ENCODE results near the gene BMP6. TPM values are rescaled to one million over a fixed set of nuclear protein-coding genes. Genes with fewer than 3 reads are reported as not detected.
A peak's percentile ranks its signal among the peaks of the same experiment; 100 is the strongest.

BMP6 gene
- 2.9 TPM for total RNA-seq
- long read RNA-seq, transcript BMP6-201 (7 exons, 2,780 nt) = major isoform, 5 of 9 reads
- long read RNA-seq, partial matches to known transcripts = 0 of 9 reads
- long read RNA-seq, other reads (novel, unspliced or antisense) = 4 of 9 reads

DNA sequence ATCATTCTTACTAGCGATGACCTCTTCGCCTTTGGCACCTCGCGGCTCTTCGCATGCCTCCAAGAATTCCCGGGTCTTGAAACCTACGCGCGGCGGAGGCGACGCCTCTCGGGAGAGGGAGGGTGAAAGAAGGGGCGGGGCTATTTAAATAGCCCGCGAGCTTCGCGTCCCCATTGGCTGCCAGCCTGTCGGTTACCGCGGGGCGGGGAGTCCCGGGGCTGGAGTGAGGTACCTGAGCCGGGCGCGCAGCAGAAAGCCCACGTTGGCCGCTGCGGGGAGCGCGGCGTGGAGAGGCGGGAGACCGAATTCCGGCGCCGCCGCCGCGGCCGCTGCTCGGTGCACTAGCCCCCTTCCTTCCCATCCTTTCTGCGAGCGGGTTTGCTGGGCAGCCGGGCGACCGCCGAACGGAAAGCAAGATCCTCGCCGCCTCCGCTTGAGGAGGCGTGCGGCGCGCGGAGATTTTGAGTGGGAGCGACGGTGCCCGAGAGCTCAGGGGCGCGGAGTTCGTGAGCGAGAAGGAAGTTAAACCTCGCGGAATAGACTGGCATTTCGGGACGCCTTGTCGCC, at the start of gene BMP6:
Gene BMP6, plus strand, starts transcription at position 251 of the 567 bp plus-strand sequence. CDS start 857 bp downstream, outside the sequence.
- DNase-seq (ENCODE audit: low spot score) = peak; percentile 96
- intact Hi-C loops (cut with DNase I) = no loop called here

DNA sequence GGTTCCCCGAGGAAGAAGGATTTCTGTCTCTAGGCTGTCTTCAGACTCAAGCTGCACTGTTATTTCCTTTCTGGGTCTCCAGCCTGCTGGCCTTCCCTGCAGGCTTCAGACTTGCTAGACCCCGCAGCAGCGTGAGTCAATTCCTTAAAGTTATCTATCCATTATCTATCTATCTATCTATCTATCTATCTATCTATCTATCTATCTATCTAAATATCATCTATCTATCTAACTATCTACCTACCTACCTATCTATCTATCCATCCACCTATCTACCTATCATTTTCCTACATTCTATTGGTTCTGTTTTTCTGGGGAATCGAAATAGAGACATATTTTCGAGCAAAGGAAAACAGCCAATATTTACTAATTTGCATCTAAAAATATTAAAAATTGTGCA, 48.7 kb upstream of the BMP6 start:
- intact Hi-C loops (cut with DNase I) = no loop called here
- no peak for DNase-seq (ENCODE audit: low spot score)

DNA sequence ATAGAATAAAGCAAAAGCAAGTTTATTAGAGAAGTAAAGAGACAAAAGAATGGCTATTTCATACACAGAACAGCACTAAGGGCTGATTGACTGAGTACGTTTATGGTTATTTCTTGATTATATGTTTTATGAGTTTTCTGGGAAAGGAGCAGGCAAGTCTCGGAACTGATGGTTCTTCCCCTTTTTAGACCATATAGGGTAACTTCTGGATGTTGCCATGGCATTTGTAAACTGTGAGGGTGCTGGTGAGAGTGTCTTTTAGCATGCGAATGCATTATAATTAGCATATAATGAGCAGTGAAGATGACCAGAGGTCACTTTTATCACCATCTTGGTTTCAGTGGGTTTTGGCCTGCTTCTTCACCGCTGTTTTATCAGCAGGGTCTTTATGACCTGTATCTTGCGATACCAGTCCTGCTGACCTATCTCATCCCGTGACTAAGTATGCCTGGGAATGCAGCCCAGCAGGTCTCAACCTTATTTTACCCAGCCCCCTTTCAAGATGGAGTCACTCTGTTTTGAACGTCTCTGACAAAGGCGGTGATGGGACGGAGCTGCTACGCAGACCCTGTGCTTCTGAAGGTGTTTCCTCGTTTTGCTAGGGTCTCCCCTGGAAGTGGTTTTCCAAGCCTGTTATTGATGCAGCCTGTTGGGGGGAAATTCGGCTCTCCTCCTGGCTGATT, 45.4 kb upstream of the BMP6 start:
- no peak for DNase-seq (ENCODE audit: low spot score)
- intact Hi-C loops (cut with DNase I) = no loop called here

DNA sequence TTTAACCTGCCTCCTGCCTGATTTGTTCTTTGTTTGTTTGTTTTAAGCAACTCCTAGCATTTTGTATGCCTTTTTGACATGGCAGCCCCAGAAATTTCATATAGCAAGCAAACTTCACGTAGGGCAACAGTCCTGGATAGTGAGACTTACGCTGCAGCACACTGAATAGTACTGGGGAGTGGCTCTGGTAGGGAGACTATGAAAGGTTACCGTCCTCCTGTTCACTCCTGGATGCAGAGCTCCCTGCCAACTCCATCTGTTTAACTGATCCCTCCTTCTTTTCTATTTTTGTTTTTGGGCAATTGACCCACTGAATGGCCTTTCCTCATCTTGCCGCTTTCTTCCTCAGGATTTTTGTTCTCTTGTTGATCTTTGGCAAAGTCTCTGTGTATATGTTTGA, 44.5 kb upstream of the BMP6 start:
- intact Hi-C loops (cut with DNase I) = no loop called here
- no peak for DNase-seq (ENCODE audit: low spot score)

DNA sequence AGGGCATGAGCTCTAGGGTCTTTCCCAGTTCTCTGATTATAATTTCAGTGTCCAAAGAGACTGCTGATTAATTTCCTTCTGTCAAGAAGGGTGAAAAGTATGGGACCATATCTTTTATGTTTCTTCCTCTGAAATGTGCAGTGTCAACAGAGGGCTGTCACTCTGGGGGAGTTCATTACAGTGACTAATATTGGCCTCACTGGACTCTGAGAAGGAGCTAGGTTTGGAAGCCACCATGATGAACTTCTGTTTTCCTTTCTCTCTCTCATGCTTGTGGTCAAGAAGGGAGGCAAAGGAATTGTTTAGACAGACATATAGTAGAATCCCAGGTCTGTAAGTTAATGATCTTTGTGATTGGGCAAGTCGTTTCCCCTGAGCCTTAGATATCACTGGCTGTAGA, 41.8 kb upstream of the BMP6 start:
- no peak for DNase-seq (ENCODE audit: low spot score)
- intact Hi-C loops (cut with DNase I) = no loop called here

DNA sequence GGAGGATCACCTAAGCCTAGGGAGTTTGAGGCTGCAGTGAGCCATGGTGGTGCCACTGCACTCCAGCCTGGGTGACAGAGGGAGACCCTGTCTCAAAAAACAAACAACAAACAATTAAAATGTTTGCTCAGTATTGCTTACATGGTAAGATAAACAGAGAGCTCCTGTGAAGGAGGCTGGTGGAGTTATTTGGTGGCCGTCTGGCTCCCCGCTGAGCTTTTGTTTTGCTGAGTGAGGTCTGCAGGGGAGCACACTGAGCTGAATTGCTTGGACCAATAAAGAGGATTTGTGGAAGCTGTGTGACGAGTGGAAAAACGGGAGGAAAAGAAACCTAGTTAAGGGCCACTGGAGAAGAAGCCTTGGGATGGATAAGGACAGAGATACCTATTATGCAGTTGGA, 41.1 kb upstream of the BMP6 start:
- DNase-seq (ENCODE audit: low spot score) = no peak
- intact Hi-C loops (cut with DNase I) = no loop called here

DNA sequence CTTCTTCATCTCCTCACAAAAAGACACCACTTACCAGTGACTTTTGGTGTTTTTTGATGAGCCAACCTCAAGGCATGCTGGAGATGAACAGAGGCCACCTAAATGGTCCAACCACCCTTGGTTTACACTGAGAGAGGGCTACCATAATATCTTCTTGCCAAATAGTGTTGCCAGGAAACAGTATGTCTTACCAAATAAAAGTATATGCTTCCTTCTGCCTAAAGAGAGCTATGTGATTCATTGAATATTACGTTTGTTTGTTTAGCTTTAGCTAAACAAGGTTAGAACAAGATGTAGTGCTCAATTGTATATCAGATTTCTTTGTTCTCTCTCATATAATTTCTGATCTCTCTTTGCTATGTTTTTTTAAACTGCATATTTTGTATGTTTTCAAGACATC, 40.6 kb upstream of the BMP6 start:
- intact Hi-C loops (cut with DNase I) = no loop called here
- DNase-seq (ENCODE audit: low spot score) = no peak

DNA sequence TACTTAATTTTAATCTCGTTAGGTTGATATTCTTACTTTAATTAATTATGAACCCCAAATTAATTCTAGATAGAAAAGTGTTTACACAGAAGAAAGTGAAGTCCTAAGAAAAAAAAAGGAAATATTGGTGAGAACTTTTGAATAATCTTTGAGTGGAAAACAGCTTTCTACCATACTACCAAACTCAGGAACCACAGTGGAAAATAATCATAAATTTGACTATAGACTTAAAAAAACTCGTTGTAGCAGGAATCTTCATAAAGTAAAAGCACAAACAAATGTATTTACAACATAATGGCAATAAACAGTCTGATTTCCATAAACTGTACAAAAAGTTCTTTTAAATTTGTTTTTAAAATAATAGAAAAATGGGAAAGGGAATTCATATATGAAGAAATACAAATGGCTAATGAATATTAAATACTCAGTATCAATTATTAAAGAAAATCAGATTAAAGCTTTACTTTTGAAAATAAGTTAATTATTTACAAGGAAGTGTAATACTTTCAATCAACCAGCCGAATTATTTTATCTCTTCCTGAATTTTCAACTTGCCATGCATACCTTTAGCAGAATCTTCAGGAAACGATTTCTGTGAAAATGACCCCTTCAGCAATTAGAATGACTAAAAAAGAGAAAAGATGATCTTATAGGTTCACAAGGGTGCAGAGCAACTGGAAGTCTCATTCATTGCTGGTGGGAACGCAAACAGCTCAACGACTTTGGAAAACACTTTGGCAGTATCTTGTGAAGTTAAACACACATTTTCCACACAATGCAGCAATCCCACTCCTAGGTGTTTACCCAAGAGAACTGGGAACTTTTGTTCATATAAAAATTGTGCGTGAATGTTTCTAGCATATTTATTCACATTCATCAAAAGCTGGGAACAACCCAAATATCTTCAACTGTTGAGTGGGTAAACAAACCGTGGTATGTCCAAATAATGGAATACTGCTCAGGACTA, 38.5 kb upstream of the BMP6 start:
- DNase-seq (ENCODE audit: low spot score) = no peak
- intact Hi-C loops (cut with DNase I) = no loop called here

DNA sequence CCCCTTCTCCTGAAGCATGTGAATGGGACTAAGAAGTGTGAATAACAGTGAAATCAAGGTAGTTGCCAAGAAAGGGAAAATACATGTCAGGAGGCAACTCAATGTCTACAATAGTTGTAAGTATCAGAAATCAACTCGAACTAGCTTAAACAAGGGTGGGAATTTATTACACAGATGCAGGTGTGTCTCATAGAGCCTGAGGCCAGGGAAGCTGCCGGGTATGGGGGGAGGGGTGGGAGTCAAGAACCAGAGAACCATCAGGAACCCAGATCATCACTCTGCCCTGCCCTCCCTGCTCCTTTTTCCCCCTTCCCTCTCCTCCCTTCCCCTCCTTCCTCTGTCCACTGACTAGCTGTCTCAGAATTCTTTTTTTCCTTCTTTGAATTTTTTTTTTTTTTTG, 34.9 kb upstream of the BMP6 start:
- intact Hi-C loops (cut with DNase I) = no loop called here
- DNase-seq (ENCODE audit: low spot score) = no peak

DNA sequence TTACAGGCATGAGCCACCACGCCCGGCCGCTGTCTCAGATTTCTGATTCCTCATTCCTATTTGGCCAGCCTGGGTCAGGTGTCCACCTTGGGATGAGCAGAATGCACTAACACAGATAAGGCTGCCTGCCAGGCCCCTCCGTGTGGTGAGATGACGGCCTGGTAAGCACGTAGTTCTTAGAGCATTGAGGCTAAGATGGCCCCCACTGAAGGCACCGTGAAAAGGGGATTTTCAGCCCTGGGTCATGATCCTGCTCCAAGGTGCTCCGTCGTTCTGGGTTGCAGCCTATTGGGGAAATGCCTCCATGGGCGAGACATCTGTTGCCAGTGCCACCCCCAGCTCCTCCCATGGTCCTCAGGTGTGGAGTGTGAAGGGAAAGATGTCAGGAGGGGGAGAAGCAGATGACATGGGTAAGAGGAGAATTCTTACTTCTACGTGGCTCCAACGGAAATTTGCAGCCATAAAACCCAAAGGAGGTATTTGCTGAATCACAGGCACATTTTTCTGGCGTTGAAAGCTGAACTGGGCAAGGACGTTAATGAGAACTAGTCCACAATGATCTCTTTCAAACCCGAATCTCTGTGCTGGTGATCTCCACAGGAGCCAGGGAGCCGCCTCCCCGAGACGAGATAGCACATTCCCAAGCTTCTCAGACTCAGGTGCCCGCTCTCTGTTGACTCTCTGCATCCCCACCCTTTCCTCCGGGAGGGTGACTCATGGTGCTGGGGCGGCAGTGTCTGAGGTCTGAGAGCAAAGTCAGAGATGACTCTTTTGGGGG, 34.0 kb upstream of the BMP6 start:
- no peak for DNase-seq (ENCODE audit: low spot score)
- intact Hi-C loops (cut with DNase I) = no loop called here

DNA sequence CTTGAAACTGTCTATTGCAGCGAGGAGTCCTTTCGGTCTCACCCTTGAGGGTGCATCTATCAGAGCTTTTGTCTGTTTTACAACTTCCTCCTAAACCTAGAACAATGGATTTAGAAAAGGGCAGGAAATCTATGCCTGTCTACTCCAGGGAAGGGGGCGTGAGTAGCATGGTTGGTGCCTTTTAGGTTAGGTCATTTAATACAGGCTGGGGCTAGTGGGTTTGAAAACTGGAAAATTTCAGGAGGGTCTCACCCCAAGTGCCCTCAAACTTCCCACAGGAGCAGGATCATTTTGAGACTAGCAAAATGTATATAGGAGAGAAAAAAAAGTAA, 33.5 kb upstream of the BMP6 start:
- intact Hi-C loops (cut with DNase I) = no loop called here
- DNase-seq (ENCODE audit: low spot score) = no peak

DNA sequence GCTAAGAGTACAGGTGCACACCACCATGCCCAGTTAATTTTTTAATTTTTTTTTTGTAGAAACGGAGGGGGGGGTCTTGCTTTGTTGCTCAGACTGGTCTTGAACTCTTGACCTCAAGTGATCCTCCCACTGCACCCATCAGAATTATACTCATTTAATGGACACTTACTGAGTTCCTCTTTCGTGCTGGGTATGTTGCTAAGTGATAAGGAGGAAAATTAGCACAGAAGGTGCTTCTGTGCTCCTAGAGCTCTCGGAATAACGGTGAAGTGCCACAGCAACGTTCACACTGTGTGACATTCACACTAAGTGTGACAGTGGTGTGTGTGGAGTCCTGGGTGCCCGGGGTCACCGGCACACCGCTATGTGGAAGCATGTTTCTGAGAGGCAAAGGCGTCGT, 32.1 kb upstream of the BMP6 start:
- DNase-seq (ENCODE audit: low spot score) = no peak
- intact Hi-C loops (cut with DNase I) = no loop called here

DNA sequence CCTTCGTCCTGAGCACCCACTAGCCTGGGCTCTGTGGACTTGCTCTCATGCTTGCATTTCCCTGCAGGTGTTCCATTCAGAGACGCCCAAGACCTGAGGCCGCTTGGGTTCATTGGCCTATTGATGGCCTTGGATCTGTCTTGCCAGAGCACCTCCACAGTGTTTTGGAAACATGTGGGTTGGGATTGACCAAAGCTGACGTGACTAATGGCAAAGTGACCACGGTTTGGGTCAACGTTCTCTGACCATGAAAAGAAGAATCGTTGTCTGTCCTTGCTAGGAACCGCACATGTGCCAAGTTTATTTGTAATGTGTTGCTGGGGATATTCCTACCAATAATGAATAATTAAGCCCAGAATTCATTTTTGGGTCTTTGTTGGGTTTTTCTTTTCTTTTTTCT, 29.8 kb upstream of the BMP6 start:
- DNase-seq (ENCODE audit: low spot score) = no peak
- intact Hi-C loops (cut with DNase I) = no loop called here

DNA sequence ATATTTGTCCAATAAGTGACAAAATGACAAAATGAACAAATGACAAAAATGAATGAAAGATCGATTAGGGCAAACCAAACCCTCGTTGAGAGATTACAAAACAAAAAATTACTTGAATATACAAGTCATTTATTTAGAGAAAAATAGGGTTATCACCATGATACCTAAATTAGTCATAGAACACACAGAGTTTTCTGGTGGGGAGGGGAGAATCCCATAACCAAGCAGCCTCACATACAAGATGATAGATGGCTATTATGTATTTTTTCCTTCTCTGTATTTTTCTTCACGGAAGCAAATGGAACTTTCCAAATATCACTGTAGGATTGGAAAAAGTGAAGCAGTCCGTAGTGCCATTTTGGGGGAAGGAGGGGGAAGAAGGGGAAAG, 28.5 kb upstream of the BMP6 start:
- intact Hi-C loops (cut with DNase I) = no loop called here
- no peak for DNase-seq (ENCODE audit: low spot score)

DNA sequence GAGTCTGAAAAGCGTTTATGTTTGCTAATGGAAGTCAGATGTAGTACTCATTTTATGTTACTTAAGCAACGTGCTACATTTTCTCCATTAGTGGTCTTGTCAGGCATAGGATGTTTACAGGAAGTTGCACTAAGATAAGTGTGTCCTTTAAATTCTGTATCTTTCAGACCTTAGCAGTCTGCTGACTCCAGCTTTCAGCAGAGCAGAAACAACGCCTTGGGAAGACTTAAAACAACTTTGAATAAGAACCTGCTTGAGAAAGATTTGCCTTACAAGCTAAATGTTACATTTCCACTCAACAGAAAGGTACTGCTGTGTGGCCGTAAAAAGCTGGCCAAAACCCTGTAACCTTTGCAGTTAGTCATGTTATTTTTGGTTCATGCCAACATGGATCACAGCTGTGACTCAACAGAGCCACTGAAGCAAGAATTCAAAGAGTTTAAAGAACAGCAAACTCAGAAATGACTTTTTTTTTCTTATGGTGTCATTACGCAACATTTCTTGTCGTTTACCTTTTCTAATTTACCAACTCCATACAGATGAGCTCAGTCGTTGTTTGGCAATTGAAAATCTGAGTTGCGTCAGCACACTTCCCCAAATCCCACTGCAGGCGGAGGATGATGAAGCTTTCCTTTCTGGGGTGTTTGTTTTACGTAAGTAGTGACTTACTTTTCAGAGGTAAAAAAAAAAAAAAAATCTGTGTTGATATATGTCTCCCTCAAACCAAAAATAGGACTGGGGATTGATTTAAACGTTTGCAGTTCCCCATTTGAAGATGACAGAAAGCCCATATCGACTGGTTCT, 27.9 kb upstream of the BMP6 start:
- intact Hi-C loops (cut with DNase I) = no loop called here
- DNase-seq (ENCODE audit: low spot score) = peak; percentile 85

DNA sequence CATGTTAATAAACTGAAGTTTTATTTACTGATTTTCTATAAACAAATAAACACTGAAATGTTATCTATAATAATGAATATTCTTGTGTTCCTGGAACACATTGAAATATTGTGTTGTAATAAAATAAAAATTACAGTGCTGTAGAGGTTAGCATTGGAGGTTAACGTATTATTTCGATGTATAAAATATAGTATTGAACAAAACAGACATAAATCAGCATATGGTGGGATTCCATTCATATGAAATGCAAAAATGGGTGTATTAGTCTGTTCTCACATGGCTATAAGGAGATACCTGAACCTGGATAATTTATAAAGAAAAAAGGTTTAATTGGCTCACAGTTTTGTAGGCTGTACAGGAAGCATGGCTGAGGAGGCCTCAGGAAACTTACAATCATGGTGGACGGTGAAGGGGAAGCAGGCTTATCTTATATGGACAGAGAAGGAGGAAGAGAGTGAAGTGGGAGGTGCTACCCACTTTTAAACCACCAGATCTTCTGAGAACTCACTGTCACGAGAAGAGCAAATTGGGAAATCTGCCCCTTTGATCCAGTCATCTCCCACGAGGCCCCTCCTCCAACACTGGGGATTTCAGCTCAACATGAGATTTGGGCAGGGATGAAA, 24.6 kb upstream of the BMP6 start:
- no peak for DNase-seq (ENCODE audit: low spot score)
- intact Hi-C loops (cut with DNase I) = no loop called here

DNA sequence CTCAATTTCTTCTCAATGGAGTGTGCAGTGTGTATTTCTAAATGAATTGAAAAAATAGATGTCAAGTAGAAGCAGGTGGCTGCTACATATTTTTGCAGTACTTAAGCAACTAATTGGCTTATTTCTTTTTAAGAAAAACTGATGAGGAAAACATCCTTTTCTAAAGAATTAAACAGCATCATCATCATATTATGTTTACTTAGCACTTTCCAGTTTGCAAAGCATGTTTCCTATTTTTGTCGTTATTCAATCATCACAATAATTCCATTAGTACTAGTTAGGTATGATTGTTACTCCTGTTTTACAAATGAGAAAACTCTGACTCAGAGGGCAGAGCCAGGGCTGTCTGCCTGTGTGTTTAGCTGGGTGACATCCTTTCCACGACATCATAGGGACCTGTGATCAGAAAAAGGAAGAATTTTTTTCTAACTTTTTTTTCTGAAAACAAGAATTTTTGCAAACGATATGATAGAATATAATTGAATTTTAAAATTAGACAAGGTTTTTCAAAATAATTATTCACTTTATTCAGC, 22.7 kb upstream of the BMP6 start:
- intact Hi-C loops (cut with DNase I) = no loop called here

DNA sequence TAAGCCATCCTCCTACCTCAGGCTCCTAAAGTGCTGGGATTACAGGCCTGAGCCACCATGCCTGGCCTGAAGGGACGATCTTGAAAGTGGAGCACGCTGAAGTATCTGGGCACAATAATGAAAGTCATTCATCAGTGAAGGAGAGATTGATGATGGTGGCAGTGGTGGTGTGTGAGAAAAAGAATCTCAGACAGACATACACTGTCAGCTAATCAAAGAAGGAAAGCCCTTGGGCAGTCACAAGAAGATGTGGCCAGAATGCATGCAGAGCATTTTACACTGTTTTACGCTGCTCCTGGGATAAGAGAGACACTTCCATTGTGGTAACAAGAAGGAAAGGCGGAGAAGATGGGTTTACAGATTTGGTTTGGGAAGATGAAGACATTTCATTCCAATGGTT, 20.4 kb upstream of the BMP6 start:
- DNase-seq (ENCODE audit: low spot score) = no peak
- intact Hi-C loops (cut with DNase I) = no loop called here

More for the DNA sequence above, 22.7 kb upstream of the BMP6 start:
- no peak for DNase-seq (ENCODE audit: low spot score)
